HG03025 (cell line): ENCODE results near the gene CCDC120.

Experiments used
- ATAC-seq: cut with Tn5 transposase; IDR thresholded peaks from one replicate; pipeline ENCODE4 v1.9.1; 2021; ENCODE audit warnings: mild to moderate bottlenecking, moderate library complexity; ENCODE audit not compliant: unreplicated experiment, low FRiP score

The CCDC120 gene

GRCh38 chrX:49061916-49062315 is 3.1 kb downstream of the CCDC120 start:
- ATAC-seq = no peak

GRCh38 chrX:49063715-49064114 is 4.9 kb downstream of the CCDC120 start:
- ATAC-seq = no peak

- ATAC-seq = no peak
Observed at GRCh38 chrX:49064303-49064702, 5.5 kb downstream of the CCDC120 start.

- ATAC-seq = no peak
Observed at GRCh38 chrX:49064735-49065134, 5.9 kb downstream of the CCDC120 start.

GRCh38 chrX:49066278-49066677 is 7.5 kb downstream of the CCDC120 start:
- no peak for ATAC-seq

GRCh38 chrX:49066690-49067089 is 7.9 kb downstream of the CCDC120 start:
- ATAC-seq = no peak

- no peak for ATAC-seq
Observed at GRCh38 chrX:49067285-49068120, 8.7 kb downstream of the CCDC120 start.

GRCh38 chrX:49069038-49069437 is 10.2 kb downstream of the CCDC120 start:
- ATAC-seq = no peak

GRCh38 chrX:49070988-49071387 is 12.2 kb downstream of the CCDC120 start:
- ATAC-seq = no peak

- no peak for ATAC-seq
Observed at GRCh38 chrX:49071877-49072711, 13.3 kb downstream of the CCDC120 start.

GRCh38 chrX:49072712-49073095 is 13.9 kb downstream of the CCDC120 start:
- no peak for ATAC-seq

GRCh38 chrX:49073601-49074575 is 15.1 kb downstream of the CCDC120 start, which contains the start of gene PRAF2:
PRAF2 (minus strand) TSS chrX:49074002; CDS start chrX:49073987, 15 bp downstream.
- ATAC-seq = peak; percentile 72

- no peak for ATAC-seq
Observed at GRCh38 chrX:49075347-49075746, 16.5 kb downstream of the CCDC120 start.

GRCh38 chrX:49077941-49078340 is 19.1 kb downstream of the CCDC120 start:
- ATAC-seq = no peak

GRCh38 chrX:49079489-49080428 is 21.0 kb downstream of the CCDC120 start, which contains the start of gene WDR45:
WDR45 (minus strand) TSS chrX:49079887; CDS start chrX:49078095, 1,792 bp downstream.
- ATAC-seq = peak; percentile 54

GRCh38 chrX:49082271-49082871 is 23.6 kb downstream of the CCDC120 start:
- no peak for ATAC-seq

GRCh38 chrX:49089553-49089952 is 30.8 kb downstream of the CCDC120 start:
- no peak for ATAC-seq

- ATAC-seq = no peak
Observed at GRCh38 chrX:49096419-49096818, 37.6 kb downstream of the CCDC120 start.
